ENCODE data around the gene CMTM5. TPM values are rescaled to one million over a fixed set of nuclear protein-coding genes. Genes with fewer than 3 reads are reported as not detected.

CMTM5 gene
- total RNA-seq, 1 experiment from 2014 or later = not detected

DNA sequence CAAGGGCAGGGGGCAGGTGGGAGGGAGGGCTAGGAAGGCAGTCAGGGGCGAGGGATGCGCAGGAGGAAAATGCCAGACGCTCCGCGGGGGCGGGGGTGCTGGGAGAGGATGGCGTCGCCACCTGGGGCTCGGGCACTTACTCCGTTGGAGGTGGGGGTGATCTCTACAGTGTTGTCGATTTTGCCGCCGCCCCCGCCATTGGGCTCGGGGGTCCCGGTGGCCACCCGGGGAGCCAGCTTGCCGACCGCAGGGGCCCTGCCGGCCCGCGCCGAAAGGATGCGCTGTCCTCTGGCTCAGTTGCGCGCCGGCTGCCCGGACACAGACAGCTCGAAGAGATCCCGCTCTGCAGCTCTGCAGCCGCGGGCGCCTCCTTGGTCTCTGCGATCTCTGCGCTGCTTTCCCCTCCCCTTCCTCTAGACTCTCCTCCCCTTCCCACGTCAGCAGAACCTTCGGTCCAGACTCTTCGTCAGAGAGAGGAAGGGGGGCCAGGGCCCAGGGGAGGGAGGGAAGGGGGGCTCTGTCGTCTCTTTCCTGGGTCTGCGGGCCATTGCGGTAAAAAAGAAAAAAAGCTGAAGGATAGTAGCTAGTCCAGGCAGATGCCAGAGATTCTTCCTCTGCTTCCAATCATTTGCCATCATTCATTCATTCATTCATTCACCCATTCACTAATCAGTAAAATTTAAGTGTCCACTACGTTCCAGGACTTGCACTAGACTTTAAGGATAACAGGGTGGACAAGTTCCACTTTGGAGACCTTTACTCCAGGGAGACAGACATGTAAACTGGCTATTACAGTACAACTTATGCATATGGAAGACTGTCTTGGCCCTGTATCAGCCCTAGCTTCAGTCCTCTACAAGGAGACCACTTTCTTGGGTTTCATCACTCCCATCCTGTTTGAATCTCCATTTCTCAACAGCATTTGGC is 24.1 kb upstream of the CMTM5 start, which contains the start of gene SLC22A17:
Gene SLC22A17 (minus strand): TSS at position 382 of the 927 bp plus-strand sequence.
- peaks cover 11% of the 10 kb centered on the region for H3K4me1 ChIP-seq (replicated peaks)
- H3K27me3 ChIP-seq (replicated peaks) = peaks cover 50% of the 10 kb centered on the region
- no peak within 1 kb of the TSS for H3K27ac ChIP-seq
- no peaks in the 10 kb centered on the region for H3K9me3 ChIP-seq (replicated peaks)
- no peaks in the 10 kb centered on the region for H3K36me3 ChIP-seq
- DNase-seq (ENCODE audit: low read depth in 1 of 2, low spot score in 2 of 2) = peak; percentile 21 to 63
- H3K4me3 ChIP-seq = peak within 1 kb of the TSS; percentile 33

DNA sequence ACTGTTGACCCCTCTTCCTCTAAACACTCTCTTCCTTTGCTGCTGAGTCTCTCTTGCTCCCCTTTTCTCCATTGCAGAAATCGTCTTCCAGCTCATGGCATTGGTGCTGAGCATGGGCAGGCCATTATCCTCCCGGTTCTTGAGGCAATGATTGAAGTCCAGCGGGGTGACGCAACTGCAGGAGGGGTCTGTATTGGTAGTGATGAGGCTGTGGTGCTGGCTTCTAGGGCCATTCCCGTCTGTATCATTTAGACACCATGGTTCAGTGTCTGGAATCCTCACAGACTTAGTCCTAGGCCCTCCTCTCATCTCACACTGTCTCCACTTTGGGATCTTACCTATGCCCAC is 23.4 kb upstream of the CMTM5 start:
- peaks cover 11% of the 10 kb centered on the region for H3K4me1 ChIP-seq (replicated peaks)
- no peaks in the 10 kb centered on the region for H3K9me3 ChIP-seq (replicated peaks)
- peaks cover 54% of the 10 kb centered on the region for H3K27me3 ChIP-seq (replicated peaks)
- no peak for DNase-seq (ENCODE audit: low read depth in 1 of 2, low spot score in 2 of 2)
- H3K36me3 ChIP-seq = no peaks in the 10 kb centered on the region
- H3K27ac ChIP-seq = no peak overlapping the region
- H3K4me3 ChIP-seq = no peak overlapping the region

DNA sequence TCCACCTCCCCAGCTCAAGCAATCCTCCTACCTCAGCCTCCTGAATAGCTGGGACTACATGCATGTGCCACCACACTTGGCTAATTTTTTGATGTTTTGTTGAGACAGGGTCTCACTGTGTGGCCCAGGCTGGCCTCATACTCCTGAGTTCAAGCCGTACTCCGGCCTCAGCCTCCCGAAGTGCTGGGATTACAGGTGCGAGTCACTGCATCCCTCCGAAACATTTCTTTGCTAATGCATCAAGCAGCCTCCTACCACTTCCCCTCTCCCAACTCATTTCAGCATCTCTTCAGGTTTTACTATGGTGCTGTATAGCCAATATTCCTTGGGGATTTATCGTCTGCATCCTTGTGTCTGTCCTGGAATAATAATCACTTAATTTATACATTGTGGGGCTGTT is 21.9 kb upstream of the CMTM5 start:
- no peak for DNase-seq (ENCODE audit: low read depth in 1 of 2, low spot score in 2 of 2)
- peaks cover 54% of the 10 kb centered on the region for H3K27me3 ChIP-seq (replicated peaks)
- H3K9me3 ChIP-seq (replicated peaks) = no peaks in the 10 kb centered on the region
- H3K27ac ChIP-seq = no peak overlapping the region
- H3K36me3 ChIP-seq = no peaks in the 10 kb centered on the region
- H3K4me1 ChIP-seq (replicated peaks) = peaks cover 11% of the 10 kb centered on the region
- no peak overlapping the region for H3K4me3 ChIP-seq

DNA sequence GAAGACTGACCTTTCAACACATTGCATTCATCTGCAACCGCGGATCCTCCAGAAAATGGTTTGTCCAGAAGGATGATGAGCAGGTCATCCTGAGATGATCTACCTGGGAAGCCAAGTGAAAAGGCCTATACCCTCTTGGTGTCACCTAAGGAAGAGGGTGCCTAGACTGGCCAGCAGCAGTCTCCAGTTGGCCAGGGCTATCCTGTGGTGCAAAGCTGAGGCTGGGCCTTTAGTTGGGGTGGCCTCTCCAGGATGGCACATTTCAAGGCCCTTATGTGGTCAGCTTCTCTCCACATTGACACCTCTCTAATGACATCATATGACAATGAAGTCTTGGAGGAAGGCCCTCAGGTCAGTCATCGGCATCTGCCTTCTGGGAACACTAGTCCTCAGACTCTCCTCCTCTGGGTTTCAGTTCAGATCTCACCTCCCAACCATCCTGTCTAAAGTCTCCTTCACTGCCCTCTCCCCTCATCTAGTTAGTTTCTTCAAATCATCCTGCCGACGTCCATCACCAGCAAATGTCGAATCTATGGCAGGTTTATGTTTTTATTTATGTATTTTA is 20.9 kb upstream of the CMTM5 start:
- H3K4me1 ChIP-seq (replicated peaks) = peaks cover 11% of the 10 kb centered on the region
- no peak overlapping the region for H3K27ac ChIP-seq
- peaks cover 54% of the 10 kb centered on the region for H3K27me3 ChIP-seq (replicated peaks)
- no peak for DNase-seq (ENCODE audit: low read depth in 1 of 2, low spot score in 2 of 2)
- H3K9me3 ChIP-seq (replicated peaks) = no peaks in the 10 kb centered on the region
- no peak overlapping the region for H3K4me3 ChIP-seq
- H3K36me3 ChIP-seq = no peaks in the 10 kb centered on the region

DNA sequence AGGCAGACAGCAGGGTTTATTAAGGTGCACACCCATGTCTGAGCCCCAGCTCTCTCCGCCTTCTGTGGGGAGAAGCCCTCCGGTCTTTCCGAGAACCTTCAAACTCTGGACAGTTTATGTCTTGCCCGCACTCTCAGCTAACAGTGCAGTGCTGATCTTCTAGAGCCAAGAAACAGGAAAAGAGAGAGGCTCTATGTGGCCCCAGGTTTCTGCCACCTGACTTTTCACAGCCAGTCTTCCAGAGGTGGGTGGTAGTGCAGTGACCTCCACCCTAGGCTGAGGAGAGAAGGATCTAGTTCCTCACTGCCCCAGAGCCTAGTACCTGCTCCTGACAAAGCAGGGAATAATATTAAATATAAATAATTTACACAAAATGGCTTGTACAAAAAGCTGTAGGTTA is 20.2 kb upstream of the CMTM5 start:
- no peak for DNase-seq (ENCODE audit: low read depth in 1 of 2, low spot score in 2 of 2)
- no peaks in the 10 kb centered on the region for H3K9me3 ChIP-seq (replicated peaks)
- H3K36me3 ChIP-seq = no peaks in the 10 kb centered on the region
- peaks cover 52% of the 10 kb centered on the region for H3K27me3 ChIP-seq (replicated peaks)
- peaks cover 11% of the 10 kb centered on the region for H3K4me1 ChIP-seq (replicated peaks)
- no peak overlapping the region for H3K4me3 ChIP-seq
- H3K27ac ChIP-seq = no peak overlapping the region

DNA sequence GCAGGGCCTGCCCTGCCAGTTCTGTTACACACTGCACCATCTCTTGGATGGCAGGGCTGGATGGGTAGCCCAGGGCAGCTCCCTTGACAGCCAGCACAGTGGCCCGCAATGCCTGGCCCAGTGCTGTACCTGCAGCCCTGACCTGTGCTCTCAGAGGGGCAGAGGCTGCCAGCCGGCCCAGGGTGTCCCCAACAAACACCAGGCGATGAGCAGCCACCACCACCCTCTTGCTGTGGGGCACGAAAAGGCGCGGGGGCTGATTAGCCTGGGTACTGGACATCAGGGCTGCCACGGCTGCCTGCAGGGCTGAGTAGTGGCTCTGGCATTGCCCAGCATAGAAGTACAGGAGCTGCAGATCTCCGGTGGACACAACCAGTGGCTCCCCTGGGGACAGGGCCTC is 19.6 kb upstream of the CMTM5 start:
- Histone ChIP-seq H3K27ac (no peak overlapping the region), H3K4me1 (replicated peaks) (peaks cover 6% of the 10 kb centered on the region), H3K36me3 (no peaks in the 10 kb centered on the region), H3K27me3 (replicated peaks) (peaks cover 52% of the 10 kb centered on the region), H3K4me3 (no peak overlapping the region), H3K9me3 (replicated peaks) (no peaks in the 10 kb centered on the region)
- DNase-seq (ENCODE audit: low read depth in 1 of 2, low spot score in 2 of 2) = no peak

DNA sequence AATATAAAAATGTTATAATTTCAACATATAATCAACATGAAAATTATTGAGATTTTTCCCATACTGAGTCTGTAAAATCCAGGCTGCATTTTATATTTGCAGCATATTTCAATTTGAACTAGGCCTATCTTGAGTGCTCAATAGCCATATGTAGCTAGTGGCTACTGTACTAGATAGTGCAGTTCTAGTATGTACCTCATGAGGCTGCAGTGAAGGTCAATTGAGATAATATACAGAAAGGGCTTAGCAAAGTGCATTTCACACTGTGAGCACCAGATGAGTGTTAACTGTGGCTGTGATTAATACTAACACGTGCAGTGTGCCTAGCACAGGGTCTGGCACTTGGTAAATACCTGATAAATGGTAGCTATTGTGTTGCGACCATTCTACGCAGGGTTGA is 18.8 kb upstream of the CMTM5 start:
- peaks cover 47% of the 10 kb centered on the region for H3K27me3 ChIP-seq (replicated peaks)

DNA sequence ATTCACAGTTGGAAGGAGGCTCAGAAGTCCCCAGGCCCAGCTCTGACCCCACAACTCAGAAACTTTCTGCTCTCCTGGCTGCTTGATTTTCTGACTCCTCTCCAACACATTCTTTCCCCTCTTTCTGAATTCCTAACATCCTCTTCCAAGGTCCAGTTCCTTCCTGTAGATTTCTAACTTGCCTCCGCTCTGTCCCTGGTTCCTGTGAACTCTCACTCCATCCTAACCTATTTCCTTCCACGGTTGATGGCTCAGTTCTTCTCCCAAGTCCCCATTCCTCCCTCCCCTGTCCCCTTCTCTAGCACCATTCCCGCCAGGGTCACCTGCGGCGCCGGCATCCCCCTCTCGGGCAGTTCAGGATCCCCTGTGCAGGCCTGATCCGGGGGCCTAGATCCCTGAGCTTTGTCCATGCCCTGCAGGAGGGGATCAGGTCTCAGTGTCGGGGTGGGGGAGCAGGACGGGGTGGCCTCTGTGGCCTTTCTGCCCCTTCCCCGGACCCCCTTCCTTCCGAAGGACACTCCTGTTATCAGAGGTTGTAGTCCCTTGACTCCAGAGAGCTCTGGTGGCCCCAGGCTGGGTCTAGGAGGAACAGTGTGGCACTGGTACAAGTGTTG is 18.2 kb upstream of the CMTM5 start:
- H3K9me3 ChIP-seq (replicated peaks) = no peaks in the 10 kb centered on the region
- no peak overlapping the region for H3K27ac ChIP-seq
- H3K36me3 ChIP-seq = no peaks in the 10 kb centered on the region
- DNase-seq (ENCODE audit: low read depth in 1 of 2, low spot score in 2 of 2) = no peak
- peaks cover 48% of the 10 kb centered on the region for H3K27me3 ChIP-seq (replicated peaks)
- H3K4me3 ChIP-seq = no peak overlapping the region
- no peaks in the 10 kb centered on the region for H3K4me1 ChIP-seq (replicated peaks)

More for the DNA sequence above, 18.8 kb upstream of the CMTM5 start:
- no peak for DNase-seq (ENCODE audit: low read depth in 1 of 2, low spot score in 2 of 2)
- Histone ChIP-seq H3K27ac (no peak overlapping the region), H3K36me3 (no peaks in the 10 kb centered on the region), H3K4me1 (replicated peaks) (no peaks in the 10 kb centered on the region), H3K9me3 (replicated peaks) (no peaks in the 10 kb centered on the region), H3K4me3 (no peak overlapping the region)

DNA sequence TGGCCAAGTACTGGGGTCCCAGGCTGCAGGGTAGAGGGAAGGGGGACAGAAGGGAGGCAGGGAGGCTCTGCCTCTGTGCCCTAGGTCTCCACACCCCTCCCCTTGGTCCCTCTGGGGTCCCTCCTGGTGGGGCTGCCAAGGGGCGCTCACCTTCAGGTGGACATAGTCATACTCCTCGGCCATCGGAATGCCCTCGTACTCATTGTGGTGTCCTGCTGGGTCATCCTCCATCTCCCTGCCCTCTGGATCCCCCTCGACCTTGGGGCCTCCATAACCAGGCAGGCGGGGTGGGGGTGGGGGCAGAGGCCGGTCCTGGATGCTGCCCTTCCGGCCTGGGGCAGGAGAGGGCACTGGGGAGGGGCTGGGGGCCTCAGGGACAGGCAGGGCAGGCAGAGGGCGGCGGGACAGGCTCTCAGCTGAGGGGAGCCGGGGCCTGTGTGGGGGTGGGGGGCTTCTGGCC is 17.6 kb upstream of the CMTM5 start:
- no peak for DNase-seq (ENCODE audit: low read depth in 1 of 2, low spot score in 2 of 2)
- Histone ChIP-seq H3K4me3 (no peak overlapping the region), H3K27ac (no peak overlapping the region), H3K27me3 (replicated peaks) (peaks cover 44% of the 10 kb centered on the region), H3K36me3 (no peaks in the 10 kb centered on the region), H3K4me1 (replicated peaks) (no peaks in the 10 kb centered on the region), H3K9me3 (replicated peaks) (no peaks in the 10 kb centered on the region)

DNA sequence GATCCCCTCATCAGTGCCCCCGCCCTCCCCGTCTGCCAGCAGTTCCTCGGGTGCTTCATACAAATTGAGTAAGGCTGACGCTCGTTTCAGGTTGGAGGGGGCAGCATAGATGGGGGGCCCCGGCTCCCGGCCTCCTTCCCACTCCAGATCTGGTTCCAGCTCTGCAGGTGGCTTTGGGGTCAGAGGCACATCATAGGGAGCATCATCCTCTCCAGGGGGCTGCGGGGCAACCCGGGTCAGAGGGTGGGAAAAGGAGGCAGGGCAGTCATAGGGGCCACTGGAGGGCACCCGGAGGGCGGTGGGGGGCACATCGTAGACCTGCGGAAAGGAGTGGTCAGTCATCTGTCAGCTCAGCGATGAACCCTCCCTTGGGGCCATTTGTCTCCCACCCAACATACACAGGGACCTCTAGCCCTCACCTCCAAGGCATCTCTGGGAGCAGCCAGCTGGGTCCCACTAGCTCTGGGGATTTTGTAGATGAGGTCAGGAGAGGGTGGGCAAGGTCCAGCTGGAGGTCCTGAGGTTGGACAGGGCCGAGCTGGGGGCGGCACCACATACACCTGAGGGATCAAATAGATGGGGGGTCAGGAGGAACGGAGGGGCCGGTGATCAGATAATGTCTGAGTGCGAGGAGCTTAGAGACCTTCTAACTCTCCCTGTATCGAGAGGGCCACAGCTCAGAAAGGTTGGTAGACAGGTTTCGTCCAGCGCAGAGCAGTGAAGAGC is 17.0 kb upstream of the CMTM5 start:
- H3K27ac ChIP-seq = no peak overlapping the region
- H3K9me3 ChIP-seq (replicated peaks) = no peaks in the 10 kb centered on the region
- no peak for DNase-seq (ENCODE audit: low read depth in 1 of 2, low spot score in 2 of 2)
- no peaks in the 10 kb centered on the region for H3K4me1 ChIP-seq (replicated peaks)
- no peaks in the 10 kb centered on the region for H3K36me3 ChIP-seq
- H3K27me3 ChIP-seq (replicated peaks) = peaks cover 44% of the 10 kb centered on the region
- H3K4me3 ChIP-seq = no peak overlapping the region

DNA sequence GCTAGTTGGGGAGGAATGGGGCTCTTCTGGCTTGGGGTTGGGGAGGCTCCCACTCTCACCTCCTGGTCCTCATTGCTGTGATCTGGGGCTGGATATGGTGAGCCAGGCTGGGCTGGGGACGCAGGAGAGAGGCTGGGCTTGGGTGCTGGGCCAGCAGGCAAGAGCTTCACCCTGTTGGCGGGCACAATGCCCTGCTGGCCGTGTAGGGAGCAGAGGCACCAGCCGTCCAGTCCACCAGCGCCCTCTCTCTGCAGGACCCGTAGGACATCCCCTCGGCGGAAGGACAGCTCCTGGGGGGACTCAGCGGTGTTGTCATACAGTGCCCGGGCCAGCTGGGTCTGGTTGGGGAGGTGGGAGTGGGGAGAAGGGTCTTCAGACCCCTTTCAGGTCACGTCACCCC is 16.4 kb upstream of the CMTM5 start:
- H3K4me1 ChIP-seq (replicated peaks) = no peaks in the 10 kb centered on the region
- H3K36me3 ChIP-seq = no peaks in the 10 kb centered on the region
- H3K9me3 ChIP-seq (replicated peaks) = no peaks in the 10 kb centered on the region
- H3K27me3 ChIP-seq (replicated peaks) = peaks cover 49% of the 10 kb centered on the region
- H3K4me3 ChIP-seq = no peak overlapping the region
- H3K27ac ChIP-seq = no peak overlapping the region
- no peak for DNase-seq (ENCODE audit: low read depth in 1 of 2, low spot score in 2 of 2)

DNA sequence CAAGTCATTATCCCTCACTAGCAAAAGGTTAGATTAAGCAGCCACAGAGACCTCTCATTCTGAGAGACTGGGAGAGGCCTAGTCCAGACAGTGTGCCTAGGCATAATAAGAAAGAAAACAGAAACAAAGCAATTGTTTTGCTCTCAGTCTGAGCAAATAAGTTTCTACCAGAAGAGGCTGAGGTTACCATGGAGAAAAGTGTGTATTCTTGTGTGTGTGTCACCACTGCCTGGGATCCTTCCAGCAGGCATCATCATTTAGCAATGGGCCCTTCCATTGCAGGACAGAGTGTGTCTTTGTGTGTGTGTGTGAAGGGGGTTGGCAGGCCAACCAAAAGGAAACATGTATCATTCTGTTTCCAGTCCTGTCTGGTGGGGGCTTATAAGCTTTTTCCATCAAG is 15.5 kb upstream of the CMTM5 start:
- H3K27me3 ChIP-seq (replicated peaks) = peaks cover 53% of the 10 kb centered on the region
- no peaks in the 10 kb centered on the region for H3K4me1 ChIP-seq (replicated peaks)
- DNase-seq (ENCODE audit: low read depth in 1 of 2, low spot score in 2 of 2) = no peak
- no peak overlapping the region for H3K4me3 ChIP-seq
- no peak overlapping the region for H3K27ac ChIP-seq
- no peaks in the 10 kb centered on the region for H3K36me3 ChIP-seq
- no peaks in the 10 kb centered on the region for H3K9me3 ChIP-seq (replicated peaks)

DNA sequence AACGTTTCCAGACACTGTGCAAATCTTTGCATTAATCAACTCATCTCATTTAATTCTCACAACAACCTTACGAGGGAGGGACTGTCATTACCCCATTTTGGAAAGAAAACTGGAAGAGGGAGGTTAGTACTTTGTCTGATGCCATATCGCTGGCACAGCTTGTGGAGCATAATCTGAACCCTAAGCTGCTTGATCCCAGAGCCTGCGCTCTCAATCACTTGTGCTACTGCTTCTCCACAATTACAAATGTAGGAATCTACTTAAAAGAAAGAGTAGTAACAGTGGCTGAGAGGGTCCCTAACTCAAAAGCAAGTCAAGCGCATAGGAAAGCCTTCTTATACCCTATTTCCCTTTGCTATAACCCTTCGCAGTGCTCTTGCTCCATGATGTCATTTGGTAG is 15.1 kb upstream of the CMTM5 start:
- no peak overlapping the region for H3K27ac ChIP-seq
- DNase-seq (ENCODE audit: low read depth in 1 of 2, low spot score in 2 of 2) = no peak
- H3K4me1 ChIP-seq (replicated peaks) = no peaks in the 10 kb centered on the region

More for the DNA sequence above, 15.1 kb upstream of the CMTM5 start:
- Histone ChIP-seq H3K4me3 (no peak overlapping the region), H3K27me3 (replicated peaks) (peaks cover 54% of the 10 kb centered on the region), H3K9me3 (replicated peaks) (no peaks in the 10 kb centered on the region), H3K36me3 (no peaks in the 10 kb centered on the region)

Data from SJSA1 (cell line).